Cardiac muscle cell (in vitro differentiated cells and primary cell): ENCODE measurements around the gene ARL6IP5. TPM values are rescaled to one million over a fixed set of nuclear protein-coding genes. Genes with fewer than 3 reads are reported as not detected.
A peak's percentile ranks its signal among the peaks of the same experiment; 100 is the strongest.

Experiments used
- DNase-seq, 2 donors: peaks; one replicate each; pipeline versions ENCODE4 v3.0.0 to v3.0.0-alpha.2; 2010 to 2017; ENCODE audit warnings: low read depth in 1 of 2, low spot score in 1 of 2
- H3K27ac ChIP-seq: fragments of 200-600 bp; sonication (generic); 2 replicates; pipeline ENCODE4 v1.5.1; 2016
- H3K27me3 ChIP-seq: fragments of 200-600 bp; sonication (generic); 2 replicates; pipeline ENCODE4 v1.6.0; 2016; ENCODE audit warnings: control low read depth
- H3K36me3 ChIP-seq: fragments of 200-600 bp; sonication (generic); 2 replicates; pipeline ENCODE4 v1.5.1; 2016; ENCODE audit warnings: control low read depth
- H3K4me1 ChIP-seq: fragments of 200-600 bp; sonication (generic); 2 replicates; pipeline ENCODE4 v1.8.1; 2017; ENCODE audit warnings: low read depth, mild to moderate bottlenecking, mixed run types
- H3K4me3 ChIP-seq: fragments of 200-600 bp; sonication (generic); 2 replicates; pipeline ENCODE4 v1.5.1; 2016; ENCODE audit warnings: mild to moderate bottlenecking
- H3K9me3 ChIP-seq: fragments of 200-600 bp; sonication (generic); 2 replicates; pipeline ENCODE4 v1.5.1; 2017; ENCODE audit warnings: low read depth, mild to moderate bottlenecking, control low read depth
- CTCF ChIP-seq: IDR thresholded peaks from 2 replicates; pipeline ENCODE4 v1.5.1; 2012; ENCODE audit warnings: low read depth, mild to moderate bottlenecking, low read length
- polyA plus RNA-seq: library from polyadenylated mRNA; unstranded; fragments of >200 nt; fragmentation: Nextera tagmentation; extraction: Ambion mirVana; gene quantifications from 2 replicates; pipeline ENCODE4 v1.2.1, GENCODE V29; 2016
- total RNA-seq: library from RNA; depleted of rRNA; stranded (reverse); fragments of >200 nt; gene quantifications from 2 replicates; pipeline ENCODE4 v1.2.3, GENCODE V29; 2016

Gene ARL6IP5, protein sequence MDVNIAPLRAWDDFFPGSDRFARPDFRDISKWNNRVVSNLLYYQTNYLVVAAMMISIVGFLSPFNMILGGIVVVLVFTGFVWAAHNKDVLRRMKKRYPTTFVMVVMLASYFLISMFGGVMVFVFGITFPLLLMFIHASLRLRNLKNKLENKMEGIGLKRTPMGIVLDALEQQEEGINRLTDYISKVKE
- total RNA-seq (83.2 and 174 TPM in 2 replicates), polyA plus RNA-seq (235 and 247 TPM in 2 replicates)

DNA sequence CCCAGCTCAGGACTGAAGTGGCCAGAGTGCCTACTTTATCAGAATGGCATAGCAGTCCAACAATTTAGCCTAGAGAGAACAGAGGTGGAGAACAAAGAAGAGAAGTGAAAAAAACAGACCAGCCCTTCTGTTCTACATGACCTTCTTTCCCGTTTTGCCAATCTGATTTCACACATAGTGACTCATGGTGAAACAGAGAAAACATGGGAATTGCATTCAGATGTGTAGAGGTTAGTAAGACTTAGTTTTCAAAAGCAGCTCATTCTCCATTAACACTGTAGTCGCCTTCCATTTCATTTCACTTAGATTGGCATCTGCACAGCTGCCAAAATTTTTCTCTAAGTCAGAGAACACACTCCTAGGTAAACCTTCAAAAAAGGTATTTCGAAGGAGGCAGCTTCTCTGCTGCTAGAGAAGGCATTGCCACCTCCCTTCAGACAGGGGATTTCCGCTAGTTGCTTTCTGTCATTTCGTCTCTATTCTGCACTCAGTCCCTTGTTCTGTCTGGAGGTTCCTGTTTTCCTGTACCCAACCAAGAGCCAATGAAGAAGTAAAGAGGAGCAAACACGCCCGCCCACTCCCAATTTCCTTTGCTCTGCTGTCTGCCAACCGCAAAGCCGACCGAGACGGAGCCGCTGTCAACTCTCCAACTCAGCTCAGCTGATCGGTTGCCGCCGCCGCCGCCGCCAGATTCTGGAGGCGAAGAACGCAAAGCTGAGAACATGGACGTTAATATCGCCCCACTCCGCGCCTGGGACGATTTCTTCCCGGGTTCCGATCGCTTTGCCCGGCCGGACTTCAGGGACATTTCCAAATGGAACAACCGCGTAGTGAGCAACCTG lies at the start of gene ARL6IP5:
Gene ARL6IP5 (plus strand): TSS at position 612 of the 842 bp plus-strand sequence. CDS start 111 bp downstream, at position 723.
- peak within 1 kb of the TSS; percentile 85 for H3K27ac ChIP-seq
- no peak for TF ChIP-seq CTCF
- peak; percentile 94 to 96 for DNase-seq

DNA sequence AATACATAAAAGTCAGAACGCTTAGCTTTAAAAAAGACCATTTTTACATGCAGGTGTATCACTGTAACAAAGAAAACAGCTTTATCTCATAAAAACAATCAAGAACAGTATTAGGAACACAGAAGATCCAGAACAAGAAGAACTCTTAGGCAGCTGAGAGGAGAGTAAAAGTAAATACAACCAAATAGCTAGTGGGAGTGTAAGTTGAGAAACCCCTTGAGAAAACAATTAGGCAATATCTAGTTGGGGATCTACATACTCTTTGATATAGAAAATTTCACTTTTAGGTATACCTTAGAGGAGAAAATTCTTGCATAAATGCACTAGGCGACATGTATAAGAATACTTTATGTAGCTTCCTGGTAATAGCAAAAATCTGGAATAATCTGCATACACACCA lies 40.1 kb upstream of the ARL6IP5 start:
- no peaks in the 10 kb centered on the region for H3K9me3 ChIP-seq
- H3K36me3 ChIP-seq = peaks cover 73% of the 10 kb centered on the region
- no peak overlapping the region for H3K27ac ChIP-seq
- no peaks in the 10 kb centered on the region for H3K27me3 ChIP-seq
- TF ChIP-seq CTCF = no peak
- DNase-seq = no peak
- H3K4me3 ChIP-seq = no peak overlapping the region
- no peaks in the 10 kb centered on the region for H3K4me1 ChIP-seq

More for the DNA sequence above, at the start of gene ARL6IP5:
- no peaks in the 10 kb centered on the region for H3K27me3 ChIP-seq
- H3K36me3 ChIP-seq = no peaks in the 10 kb centered on the region
- peak within 1 kb of the TSS; percentile 97 for H3K4me3 ChIP-seq
- no peaks in the 10 kb centered on the region for H3K9me3 ChIP-seq
- H3K4me1 ChIP-seq = peaks cover 59% of the 10 kb centered on the region

GRCh38 chr3:69048990-69049389 lies 35.7 kb upstream of the ARL6IP5 start:
- TF ChIP-seq CTCF = no peak
- Histone ChIP-seq H3K9me3 (no peaks in the 10 kb centered on the region), H3K27ac (no peak overlapping the region), H3K4me1 (peaks cover 8% of the 10 kb centered on the region), H3K36me3 (peaks cover 41% of the 10 kb centered on the region), H3K27me3 (no peaks in the 10 kb centered on the region), H3K4me3 (no peak overlapping the region)
- DNase-seq = no peak

GRCh38 chr3:69051756-69052471 lies 32.8 kb upstream of the ARL6IP5 start, which contains the start of gene TMF1:
Gene TMF1 (minus strand): TSS chr3:69052333. CDS start chr3:69052086, 247 bp downstream.
- TF ChIP-seq CTCF = no peak
- peak within 1 kb of the TSS; percentile 95 for H3K27ac ChIP-seq
- H3K4me3 ChIP-seq = peak within 1 kb of the TSS; percentile 89
- H3K27me3 ChIP-seq = no peaks in the 10 kb centered on the region
- H3K4me1 ChIP-seq = peaks cover 8% of the 10 kb centered on the region
- peaks cover 46% of the 10 kb centered on the region for H3K36me3 ChIP-seq
- DNase-seq = peak; percentile 99 to 100
- H3K9me3 ChIP-seq = no peaks in the 10 kb centered on the region

- DNase-seq = no peak
These were observed 32.3 kb upstream of the ARL6IP5 start for GRCh38 chr3:69052472-69052898.

More at GRCh38 chr3:69052472-69052898, 32.3 kb upstream of the ARL6IP5 start:
- H3K27me3 ChIP-seq = no peaks in the 10 kb centered on the region
- H3K4me1 ChIP-seq = peaks cover 8% of the 10 kb centered on the region
- TF ChIP-seq CTCF = no peak
- H3K36me3 ChIP-seq = peaks cover 46% of the 10 kb centered on the region
- no peaks in the 10 kb centered on the region for H3K9me3 ChIP-seq
- peak overlapping the region; percentile 89 for H3K4me3 ChIP-seq
- peak overlapping the region; percentile 95 for H3K27ac ChIP-seq
